ENCODE data around the gene CDC42EP1. TPM values are rescaled to one million over a fixed set of nuclear protein-coding genes. Genes with fewer than 3 reads are reported as not detected.

The CDC42EP1 gene
- total RNA-seq, 6 experiments from 2014 or later = 29.2 to 117 (median 68.0) TPM

DNA sequence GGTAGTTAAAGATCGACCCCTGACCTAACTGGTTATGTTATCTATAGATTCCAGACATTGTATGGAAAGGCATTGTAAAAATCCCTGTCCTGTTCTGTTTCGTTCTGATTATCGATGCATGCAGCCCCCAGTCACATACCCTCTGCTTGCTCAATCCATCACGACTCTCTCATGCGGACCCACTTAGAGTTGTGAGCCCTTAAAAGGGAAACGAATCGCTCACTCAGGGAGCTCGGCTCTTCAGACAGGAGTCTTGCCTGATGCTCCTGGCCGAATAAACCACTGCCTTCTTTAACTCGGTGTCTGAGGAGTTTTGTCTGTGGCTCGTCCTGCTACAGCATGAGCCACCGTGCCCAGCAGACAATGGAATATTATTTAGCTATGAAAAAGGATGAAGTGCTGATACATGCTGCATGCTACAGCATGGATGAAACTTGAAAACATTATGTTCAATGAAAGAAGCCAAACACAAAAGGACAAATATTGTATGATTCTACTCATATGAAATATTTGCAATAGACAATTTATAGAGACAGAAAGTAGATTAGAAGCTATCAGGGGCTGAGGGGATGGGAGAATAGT, 31.6 kb downstream of the CDC42EP1 start:
- no peak overlapping the region for H3K27ac ChIP-seq
- no peak overlapping the region for H3K4me3 ChIP-seq
- no peaks in the 10 kb centered on the region for H3K9me3 ChIP-seq
- H3K36me3 ChIP-seq = no peaks in the 10 kb centered on the region
- H3K4me1 ChIP-seq = peaks cover 0 to 15% (median 4%) of the 10 kb centered on the region in 4 donors
- no peak for ATAC-seq
- DNase-seq = no peak
- no peaks in the 10 kb centered on the region for H3K27me3 ChIP-seq
- TF ChIP-seq, protein P1, sequence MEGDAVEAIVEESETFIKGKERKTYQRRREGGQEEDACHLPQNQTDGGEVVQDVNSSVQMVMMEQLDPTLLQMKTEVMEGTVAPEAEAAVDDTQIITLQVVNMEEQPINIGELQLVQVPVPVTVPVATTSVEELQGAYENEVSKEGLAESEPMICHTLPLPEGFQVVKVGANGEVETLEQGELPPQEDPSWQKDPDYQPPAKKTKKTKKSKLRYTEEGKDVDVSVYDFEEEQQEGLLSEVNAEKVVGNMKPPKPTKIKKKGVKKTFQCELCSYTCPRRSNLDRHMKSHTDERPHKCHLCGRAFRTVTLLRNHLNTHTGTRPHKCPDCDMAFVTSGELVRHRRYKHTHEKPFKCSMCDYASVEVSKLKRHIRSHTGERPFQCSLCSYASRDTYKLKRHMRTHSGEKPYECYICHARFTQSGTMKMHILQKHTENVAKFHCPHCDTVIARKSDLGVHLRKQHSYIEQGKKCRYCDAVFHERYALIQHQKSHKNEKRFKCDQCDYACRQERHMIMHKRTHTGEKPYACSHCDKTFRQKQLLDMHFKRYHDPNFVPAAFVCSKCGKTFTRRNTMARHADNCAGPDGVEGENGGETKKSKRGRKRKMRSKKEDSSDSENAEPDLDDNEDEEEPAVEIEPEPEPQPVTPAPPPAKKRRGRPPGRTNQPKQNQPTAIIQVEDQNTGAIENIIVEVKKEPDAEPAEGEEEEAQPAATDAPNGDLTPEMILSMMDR (IDR thresholded peaks at IDR 0.05) = no peak
- no peak for TF ChIP-seq POLR2A (IDR thresholded peaks at IDR 0.05)
- WGBS (ENCODE audit: insufficient coverage, low coverage, low lambda C conversion rate, missing lambda C conversion rate) = 80% methylated on average over 10 of the region's 12 CpGs
- intact Hi-C loops (cut with DNase I) = loop anchor here in 1 of 2 donors (5.0 kb wide), 1 partner anchor 55 kb away; no protein-coding TSS in a partner anchor

DNA sequence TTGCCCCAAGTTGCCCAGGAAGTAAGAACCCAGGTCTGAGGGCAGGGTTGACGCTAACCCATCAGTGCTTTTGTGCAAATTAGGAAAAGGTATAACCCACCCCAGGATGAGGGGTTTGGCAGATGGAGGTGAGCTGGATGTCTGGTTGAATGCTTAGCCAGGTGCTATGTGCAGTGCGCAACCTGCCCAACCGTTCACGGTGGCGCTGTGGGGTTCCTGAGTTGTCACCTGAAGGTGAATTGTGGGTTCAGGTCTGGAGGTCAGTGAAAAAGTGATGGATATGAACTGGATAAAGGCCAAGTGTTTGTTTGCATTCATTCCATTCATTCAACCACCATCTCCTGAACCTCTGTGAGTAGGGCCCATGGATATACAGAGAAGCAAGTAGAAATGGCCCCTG, 34.0 kb downstream of the CDC42EP1 start:
- Histone ChIP-seq H3K4me1 (peaks cover 0 to 4% (median 0%) of the 10 kb centered on the region in 4 donors), H3K27ac (no peak overlapping the region), H3K27me3 (no peaks in the 10 kb centered on the region), H3K9me3 (no peaks in the 10 kb centered on the region), H3K36me3 (no peaks in the 10 kb centered on the region), H3K4me3 (no peak overlapping the region)
- WGBS (ENCODE audit: insufficient coverage, low coverage, low lambda C conversion rate, missing lambda C conversion rate) = 84% methylated on average over 4 of the region's 5 CpGs
- no peak for ATAC-seq
- intact Hi-C loops (cut with DNase I) = loop anchor here in 1 of 2 donors (5.0 kb wide), 1 partner anchor 57 kb away; no protein-coding TSS in a partner anchor
- no peak for DNase-seq
- no peak for TF ChIP-seq POLR2A (IDR thresholded peaks at IDR 0.05)
- TF ChIP-seq, protein P1 (IDR thresholded peaks at IDR 0.05) = no peak

DNA sequence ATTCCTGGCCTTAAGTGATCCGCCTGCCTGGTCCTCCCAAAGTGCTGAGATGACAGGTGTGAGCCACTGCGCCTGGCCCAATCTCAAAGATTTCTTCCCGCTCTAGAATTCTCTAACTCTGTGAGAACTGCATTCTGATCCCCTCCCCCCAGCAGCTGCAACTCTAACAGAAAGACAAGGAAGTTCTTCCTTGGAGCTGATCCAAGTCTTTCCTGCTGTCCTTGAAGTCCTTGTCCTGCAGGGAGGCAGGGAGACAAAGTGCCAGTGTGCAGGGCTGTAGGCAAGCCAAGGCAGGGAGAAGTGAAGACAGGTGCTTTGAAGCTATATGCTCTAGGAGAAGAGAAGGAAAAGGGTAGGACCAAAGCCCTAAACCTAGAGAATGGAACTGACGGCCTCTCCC, 38.9 kb downstream of the CDC42EP1 start:
- ATAC-seq (peak in 1 of 4 donors; percentile 28), DNase-seq (no peak)
- Histone ChIP-seq H3K27me3 (no peaks in the 10 kb centered on the region), H3K27ac (no peak overlapping the region), H3K36me3 (no peaks in the 10 kb centered on the region), H3K9me3 (no peaks in the 10 kb centered on the region), H3K4me1 (peaks cover 0 to 14% (median 0%) of the 10 kb centered on the region in 4 donors), H3K4me3 (no peak overlapping the region)
- 60% methylated on average over 3 of the region's 4 CpGs for whole genome bisulfite sequencing (ENCODE audit: insufficient coverage, low coverage, low lambda C conversion rate, missing lambda C conversion rate)
- TF ChIP-seq, protein P1 (IDR thresholded peaks at IDR 0.05) = no peak
- TF ChIP-seq POLR2A (IDR thresholded peaks at IDR 0.05) = no peak
- intact Hi-C loops (cut with DNase I) = no loop called here

DNA sequence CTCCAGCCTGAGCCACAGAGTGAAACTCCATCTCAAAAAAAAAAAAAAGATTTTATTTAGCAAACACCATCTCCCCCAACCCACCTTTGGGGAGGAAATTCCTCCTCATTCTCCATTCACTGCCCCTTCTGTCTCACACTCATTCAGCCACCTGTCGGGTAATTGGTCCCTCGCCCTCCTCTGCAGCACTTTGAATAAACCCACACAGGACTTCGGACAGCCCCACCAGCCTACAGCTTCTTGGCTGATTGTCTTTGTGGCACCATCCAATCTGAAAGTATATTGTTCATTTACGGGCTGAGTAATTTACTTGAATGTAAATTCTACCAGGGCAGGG, 40.9 kb downstream of the CDC42EP1 start:
- intact Hi-C loops (cut with DNase I) = no loop called here
- peak in 2 of 4 donors; percentile 4 to 22 for ATAC-seq
- no peak for TF ChIP-seq POLR2A (IDR thresholded peaks at IDR 0.05)
- TF ChIP-seq, protein P1 (IDR thresholded peaks at IDR 0.05) = no peak
- 42% methylated on average over 4 of the region's 4 CpGs for WGBS (ENCODE audit: insufficient coverage, low coverage, low lambda C conversion rate, missing lambda C conversion rate)
- Histone ChIP-seq H3K27ac (peak overlapping the region in 1 of 3 donors; percentile 15), H3K36me3 (no peaks in the 10 kb centered on the region), H3K27me3 (no peaks in the 10 kb centered on the region), H3K9me3 (no peaks in the 10 kb centered on the region), H3K4me1 (peaks cover 0 to 14% (median 0%) of the 10 kb centered on the region in 4 donors), H3K4me3 (no peak overlapping the region)
- no peak for DNase-seq
